ENCODE measurements around the gene TLE1.
A peak's percentile ranks its signal among the peaks of the same experiment; 100 is the strongest.

The TLE1 gene

DNA sequence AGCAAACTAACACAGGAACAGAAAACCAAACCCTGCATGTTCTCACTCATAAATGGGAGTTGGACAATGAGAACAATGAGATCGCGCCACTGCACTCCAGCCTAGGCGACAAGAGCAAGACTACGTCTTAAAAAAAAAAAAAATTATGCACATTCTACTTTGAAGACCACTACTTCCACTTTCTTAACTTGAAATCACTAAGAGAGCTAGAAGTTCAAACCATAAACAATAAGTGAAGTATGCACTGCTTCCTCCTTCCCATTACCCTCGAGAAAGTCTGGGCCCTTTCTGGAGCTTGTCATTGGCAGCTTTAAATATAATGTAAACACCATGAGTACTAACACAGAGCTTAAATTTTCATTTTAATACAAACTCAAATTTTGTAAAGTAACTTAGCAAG is 94.9 kb downstream of the TLE1 start:
- DNase-seq (ENCODE audit: low spot score): no peak
- CTCF ChIA-PET: no interaction called here
- H3K27ac ChIP-seq: no peak overlapping the region
- POLR2A ChIA-PET (ENCODE audit: low non-redundant PET): no interaction called here
- TF ChIP-seq, protein P1, sequence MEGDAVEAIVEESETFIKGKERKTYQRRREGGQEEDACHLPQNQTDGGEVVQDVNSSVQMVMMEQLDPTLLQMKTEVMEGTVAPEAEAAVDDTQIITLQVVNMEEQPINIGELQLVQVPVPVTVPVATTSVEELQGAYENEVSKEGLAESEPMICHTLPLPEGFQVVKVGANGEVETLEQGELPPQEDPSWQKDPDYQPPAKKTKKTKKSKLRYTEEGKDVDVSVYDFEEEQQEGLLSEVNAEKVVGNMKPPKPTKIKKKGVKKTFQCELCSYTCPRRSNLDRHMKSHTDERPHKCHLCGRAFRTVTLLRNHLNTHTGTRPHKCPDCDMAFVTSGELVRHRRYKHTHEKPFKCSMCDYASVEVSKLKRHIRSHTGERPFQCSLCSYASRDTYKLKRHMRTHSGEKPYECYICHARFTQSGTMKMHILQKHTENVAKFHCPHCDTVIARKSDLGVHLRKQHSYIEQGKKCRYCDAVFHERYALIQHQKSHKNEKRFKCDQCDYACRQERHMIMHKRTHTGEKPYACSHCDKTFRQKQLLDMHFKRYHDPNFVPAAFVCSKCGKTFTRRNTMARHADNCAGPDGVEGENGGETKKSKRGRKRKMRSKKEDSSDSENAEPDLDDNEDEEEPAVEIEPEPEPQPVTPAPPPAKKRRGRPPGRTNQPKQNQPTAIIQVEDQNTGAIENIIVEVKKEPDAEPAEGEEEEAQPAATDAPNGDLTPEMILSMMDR (conservative IDR thresholded peaks at IDR 0.05; ENCODE audit: low read depth): no peak

DNA sequence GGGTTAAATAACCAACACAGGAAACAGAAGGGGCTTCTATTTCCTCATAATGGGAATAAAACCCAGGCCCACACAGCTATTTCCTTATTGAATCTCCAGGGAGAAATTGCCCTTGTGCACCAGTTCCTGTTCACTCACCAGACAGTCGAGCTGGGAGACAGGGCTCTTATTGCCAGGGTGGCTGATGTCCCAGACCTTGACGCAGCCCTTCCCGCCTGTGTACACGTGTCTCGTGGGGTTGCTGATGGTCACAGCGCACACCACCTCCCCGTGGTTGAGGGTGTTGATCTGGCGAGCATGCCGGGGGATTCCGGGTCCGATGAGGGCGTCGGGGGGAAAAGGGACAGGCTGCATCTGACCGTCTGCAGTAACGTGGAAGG is 96.5 kb downstream of the TLE1 start:
- TF ChIP-seq, protein P1 (conservative IDR thresholded peaks at IDR 0.05; ENCODE audit: low read depth): no peak

DNA sequence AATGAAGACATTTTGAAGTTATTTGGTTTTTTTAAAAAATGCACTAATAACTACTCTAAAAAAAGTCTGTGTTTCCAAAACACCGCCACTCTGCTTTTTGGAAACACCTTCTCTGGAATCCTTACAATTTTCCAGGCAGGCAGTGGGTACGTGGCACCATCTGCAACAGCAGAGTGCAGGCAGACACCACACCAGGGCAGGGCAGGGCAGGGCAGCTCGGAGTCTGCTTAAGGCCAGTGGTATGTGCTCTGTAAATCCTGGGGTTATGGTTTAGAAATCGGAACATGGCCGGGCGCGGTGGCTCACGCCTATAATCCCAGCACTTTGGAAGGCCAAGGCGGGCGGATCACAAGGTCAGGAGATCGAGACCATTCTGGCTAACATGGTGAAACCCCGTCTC is 97.6 kb downstream of the TLE1 start:
- peak overlapping the region; percentile 29 for H3K27ac ChIP-seq
- DNase-seq (ENCODE audit: low spot score): no peak
- ChIA-PET CTCF (interaction anchor here (0.7 kb wide), 1 partner anchor 14 kb away, joined by 5 read pairs; no protein-coding TSS in a partner anchor), POLR2A (ENCODE audit: low non-redundant PET) (no interaction called here)
- TF ChIP-seq, protein P1 (conservative IDR thresholded peaks at IDR 0.05; ENCODE audit: low read depth): no peak

More for the DNA sequence above, 96.5 kb downstream of the TLE1 start:
- no peak for DNase-seq (ENCODE audit: low spot score)
- ChIA-PET POLR2A (ENCODE audit: low non-redundant PET) (no interaction called here), CTCF (interaction anchor here (0.9 kb wide), 1 partner anchor 70 kb away, joined by 3 read pairs; no protein-coding TSS in a partner anchor)
- no peak overlapping the region for H3K27ac ChIP-seq

DNA sequence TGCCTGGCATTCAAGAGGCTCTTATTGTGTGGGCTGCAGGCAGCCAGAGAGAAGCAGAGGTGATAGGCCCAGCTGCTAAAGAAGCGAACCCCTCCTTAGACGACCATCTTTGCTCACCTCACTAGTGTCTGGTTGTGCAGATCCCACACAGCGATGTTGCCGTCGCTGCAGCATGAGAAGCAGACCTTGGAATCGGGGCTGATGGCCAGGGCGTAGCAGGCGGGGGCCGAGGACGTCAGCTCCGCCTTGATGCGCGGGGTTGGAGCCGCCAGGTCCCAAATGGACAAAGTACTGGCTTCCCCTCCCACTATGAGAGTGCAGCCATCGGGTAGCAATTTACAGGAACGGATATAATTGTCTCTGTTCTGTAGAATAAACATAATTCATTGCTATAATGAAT is 98.7 kb downstream of the TLE1 start:
- DNase-seq (ENCODE audit: low spot score): no peak
- TF ChIP-seq, protein P1 (conservative IDR thresholded peaks at IDR 0.05; ENCODE audit: low read depth): no peak
- ChIA-PET POLR2A (ENCODE audit: low non-redundant PET) (no interaction called here), CTCF (no interaction called here)
- no peak overlapping the region for H3K27ac ChIP-seq

DNA sequence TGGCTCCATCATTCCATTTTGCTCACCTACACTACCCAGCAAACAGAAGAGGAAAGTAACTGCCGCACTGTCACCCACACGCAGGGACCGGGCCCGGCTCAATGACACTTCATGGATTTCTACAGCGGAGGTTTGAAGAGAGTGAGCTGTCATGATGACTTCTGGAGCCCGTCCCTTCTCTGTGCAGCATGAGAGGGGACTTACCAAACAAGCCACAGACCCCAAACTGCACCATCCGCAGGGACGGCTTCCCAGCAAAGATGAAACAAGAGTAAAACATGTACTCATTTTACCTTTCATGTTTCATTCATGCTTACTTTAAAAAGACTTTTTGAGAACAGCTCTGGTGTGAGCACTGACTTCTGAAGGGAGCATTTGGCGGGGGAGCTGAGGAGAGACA is 99.5 kb downstream of the TLE1 start:
- no peak overlapping the region for H3K27ac ChIP-seq
- no peak for DNase-seq (ENCODE audit: low spot score)
- ChIA-PET CTCF (no interaction called here), POLR2A (ENCODE audit: low non-redundant PET) (no interaction called here)
- TF ChIP-seq, protein P1 (conservative IDR thresholded peaks at IDR 0.05; ENCODE audit: low read depth): no peak

DNA sequence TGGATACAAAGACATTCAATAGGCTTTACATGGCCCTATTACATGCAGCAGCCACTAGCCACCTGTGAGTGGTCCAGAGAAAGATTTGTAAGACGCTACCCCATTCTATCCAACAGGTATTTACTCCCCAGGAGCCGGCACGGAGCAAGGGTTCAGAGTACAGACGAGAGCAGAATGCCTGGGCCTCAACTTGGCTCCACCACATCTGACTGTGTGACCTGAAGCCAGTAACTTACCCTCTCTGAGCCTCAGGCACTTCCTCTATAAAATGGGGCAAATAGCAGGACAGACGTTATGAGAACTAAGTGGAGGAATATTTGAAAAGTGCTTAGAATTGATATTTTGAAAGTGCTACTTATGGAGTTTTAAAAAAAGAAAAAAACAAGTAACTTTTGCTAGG is 100.0 kb downstream of the TLE1 start:
- CTCF ChIA-PET: no interaction called here
- TF ChIP-seq, protein P1 (conservative IDR thresholded peaks at IDR 0.05; ENCODE audit: low read depth): no peak
- H3K27ac ChIP-seq: no peak overlapping the region
- POLR2A ChIA-PET (ENCODE audit: low non-redundant PET): no interaction called here
- DNase-seq (ENCODE audit: low spot score): no peak

Measured in RWPE1 (cell line).